ENCODE data around the gene TCF7. TPM values are rescaled to one million over a fixed set of nuclear protein-coding genes. Genes with fewer than 3 reads are reported as not detected.

The TCF7 gene
- total RNA-seq, 1 experiment from 2014 or later: 13.0 TPM

DNA sequence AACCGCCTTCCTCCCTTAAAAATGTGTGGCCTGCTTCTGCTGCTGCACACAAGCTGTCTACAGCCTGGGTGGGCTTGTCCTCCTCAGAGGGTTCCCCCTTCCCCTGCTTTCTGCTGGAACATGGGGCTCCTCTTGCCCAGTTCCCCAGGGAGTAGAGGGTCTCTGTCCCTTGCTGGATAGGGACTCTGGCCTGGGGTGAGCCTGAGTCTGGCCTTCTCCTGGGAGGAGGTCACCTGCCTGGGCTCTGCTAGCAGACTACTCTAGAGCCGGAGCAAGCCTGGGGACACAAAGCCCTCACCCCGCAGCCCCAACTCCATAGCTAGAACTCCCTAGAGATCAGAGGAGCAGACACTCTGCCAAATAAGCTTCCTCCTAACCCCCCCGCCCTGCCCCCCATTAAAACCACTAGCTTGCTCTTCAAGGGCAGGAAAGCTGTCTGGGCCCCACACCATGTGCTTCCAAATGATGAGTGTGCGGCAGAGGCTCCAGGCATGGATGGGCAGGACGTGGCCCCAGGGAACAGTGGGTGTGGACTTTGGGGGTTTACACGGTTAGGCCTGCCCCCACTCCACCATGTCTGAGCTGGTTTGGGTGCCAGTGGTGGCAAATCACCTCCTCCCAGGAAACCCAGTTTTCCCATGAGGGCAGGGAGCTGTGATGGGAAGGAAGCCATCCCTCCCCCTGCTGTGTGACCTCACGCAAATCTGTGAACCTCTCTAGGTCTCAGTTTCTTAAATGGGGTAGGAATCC lies 10.0 kb downstream of the TCF7 start:
- Histone ChIP-seq H3K4me2 (peak overlapping the region; percentile 29; the same call in 1 of the 2 replicates), H3K4me3 (no peak overlapping the region), H2AFZ (no peak overlapping the region), H3K27ac (peak overlapping the region; percentile 40; the same call in 1 of the 2 replicates), H3K36me3 (ENCODE audit: low read depth) (no peaks in the 10 kb centered on the region), H3K9me2 (ENCODE audit: insufficient read depth) (no peaks in the 10 kb centered on the region), H3K4me1 (replicated peaks; ENCODE audit: insufficient read depth) (peaks cover 23% of the 10 kb centered on the region), H3K9me3 (ENCODE audit: insufficient read depth, low read depth) (no peaks in the 10 kb centered on the region), H3F3A (ENCODE audit: insufficient read depth, low read depth) (peaks cover 24% of the 10 kb centered on the region; the same call in 1 of the 2 replicates), H3K79me2 (ENCODE audit: low read depth) (no peaks in the 10 kb centered on the region), H4K20me1 (ENCODE audit: insufficient read depth) (no peaks in the 10 kb centered on the region; the same call in 1 of the 2 replicates), H3K27me3 (ENCODE audit: insufficient read depth, low read depth) (no peaks in the 10 kb centered on the region)
- no TSS peak for BruUV-seq (replicated peaks)
- TF ChIP-seq EZH2 (IDR thresholded peaks at IDR 0.05; ENCODE audit: low read depth): no peak
- DNase-seq: peak in 1 of 2 experiments; percentile 25
- POLR2A ChIA-PET (ENCODE audit: unreplicated experiment): interaction anchor here (0.5 to 0.6 kb wide), 2 partner anchors 10 to 38 kb away, joined by 6 to 7 read pairs; partner anchors contain the start of gene TCF7
- CTCF ChIA-PET: interaction anchor here (0.5 kb wide), 1 partner anchor 513 kb away, joined by 12 read pairs; no protein-coding TSS in a partner anchor
- intact Hi-C loops (cut with micrococcal nuclease; ENCODE audit: unreplicated experiment): no loop called here

GRCh38 chr5:134125039-134126015 lies 10.8 kb downstream of the TCF7 start:
- Histone ChIP-seq H2AFZ (no peak overlapping the region), H3K36me3 (ENCODE audit: low read depth) (no peaks in the 10 kb centered on the region), H3K27me3 (ENCODE audit: insufficient read depth, low read depth) (no peaks in the 10 kb centered on the region), H3F3A (ENCODE audit: insufficient read depth, low read depth) (peaks cover 24% of the 10 kb centered on the region; the same call in 1 of the 2 replicates), H3K9me2 (ENCODE audit: insufficient read depth) (no peaks in the 10 kb centered on the region), H3K4me3 (no peak overlapping the region), H3K27ac (peak overlapping the region; percentile 40), H3K79me2 (ENCODE audit: low read depth) (no peaks in the 10 kb centered on the region), H3K4me2 (peak overlapping the region; percentile 48), H3K9me3 (ENCODE audit: insufficient read depth, low read depth) (no peaks in the 10 kb centered on the region), H4K20me1 (ENCODE audit: insufficient read depth) (no peaks in the 10 kb centered on the region; the same call in 1 of the 2 replicates), H3K4me1 (replicated peaks; ENCODE audit: insufficient read depth) (peaks cover 23% of the 10 kb centered on the region)
- ChIA-PET CTCF (interaction anchor here (0.5 to 1.2 kb wide), 3 partner anchors 86 to 512 kb away, joined by 3 to 12 read pairs (median 3); no protein-coding TSS in a partner anchor), POLR2A (ENCODE audit: unreplicated experiment) (interaction anchor here (0.5 to 0.6 kb wide), 3 partner anchors 37 to 1339 kb away, joined by 5 to 6 read pairs (median 5); no protein-coding TSS in a partner anchor)
- BruUV-seq (replicated peaks): no TSS peak
- no peak for TF ChIP-seq EZH2 (IDR thresholded peaks at IDR 0.05; ENCODE audit: low read depth)
- TF ChIP-seq CTCF (conservative IDR thresholded peaks at IDR 0.05): no peak
- DNase-seq: peak; percentile 75 to 77
- intact Hi-C loops (cut with micrococcal nuclease; ENCODE audit: unreplicated experiment): no loop called here

- intact Hi-C loops (cut with micrococcal nuclease; ENCODE audit: unreplicated experiment): no loop called here
- Histone ChIP-seq H3K36me3 (ENCODE audit: low read depth) (no peaks in the 10 kb centered on the region), H4K20me1 (ENCODE audit: insufficient read depth) (no peaks in the 10 kb centered on the region; the same call in none of the 2 replicates), H3K4me2 (no peak overlapping the region), H3K27me3 (ENCODE audit: insufficient read depth, low read depth) (no peaks in the 10 kb centered on the region), H3F3A (ENCODE audit: insufficient read depth, low read depth) (peaks cover 18% of the 10 kb centered on the region; the same call in 1 of the 2 replicates), H3K79me2 (ENCODE audit: low read depth) (no peaks in the 10 kb centered on the region), H3K9me3 (ENCODE audit: insufficient read depth, low read depth) (no peaks in the 10 kb centered on the region), H2AFZ (no peak overlapping the region), H3K27ac (no peak overlapping the region), H3K4me3 (no peak overlapping the region), H3K9me2 (ENCODE audit: insufficient read depth) (no peaks in the 10 kb centered on the region), H3K4me1 (replicated peaks; ENCODE audit: insufficient read depth) (peaks cover 23% of the 10 kb centered on the region)
- ChIA-PET CTCF (interaction anchor here (1.0 kb wide), 1 partner anchor 13 kb away, joined by 3 read pairs; no protein-coding TSS in a partner anchor), POLR2A (ENCODE audit: unreplicated experiment) (interaction anchor here (0.8 kb wide), 1 partner anchor 76 kb away, joined by 3 read pairs; no protein-coding TSS in a partner anchor)
- DNase-seq: no peak
- TF ChIP-seq CTCF (conservative IDR thresholded peaks at IDR 0.05) (no peak), EZH2 (IDR thresholded peaks at IDR 0.05; ENCODE audit: low read depth) (no peak)
- BruUV-seq (replicated peaks): no TSS peak
Observed at GRCh38 chr5:134127376-134127861, 12.9 kb downstream of the TCF7 start.

Data from PC-9 (cell line).